Uterus (tissue), 4 donors: ENCODE results near the gene ABHD15. TPM values are rescaled to one million over a fixed set of nuclear protein-coding genes. Genes with fewer than 3 reads are reported as not detected.

Source experiments
- DNase-seq, 2 donors: peaks; one replicate each; pipeline ENCODE4 v3.0.0-alpha.2; 2019 to 2020
- H3K27ac ChIP-seq, 2 donors: fragments of 200-600 bp; sonication (generic); 1 replicate in 1 of 2; 2 replicates in 1 of 2; pipeline ENCODE4 v1.5.1; 2016 to 2018
- H3K27me3 ChIP-seq, 2 donors: fragments of 200-600 bp; sonication (generic); one replicate each; pipeline ENCODE4 v1.5.1; 2018 to 2019; ENCODE audit warnings: control low read depth in 1 of 2
- H3K36me3 ChIP-seq, 2 donors: fragments of 200-600 bp; sonication (generic); one replicate each; pipeline ENCODE4 v1.5.1; 2019; ENCODE audit warnings: control low read depth in 1 of 2
- H3K4me1 ChIP-seq, 2 donors: fragments of 200-600 bp; sonication (generic); one replicate each; pipeline ENCODE4 v1.5.1; 2018 to 2019; ENCODE audit warnings: control low read depth in 1 of 2
- H3K4me3 ChIP-seq, 2 donors: fragments of 200-600 bp; sonication (generic); 1 replicate in 1 of 2; 2 replicates in 1 of 2; pipeline ENCODE4 v1.5.1; 2018 to 2019; ENCODE audit warnings: mild to moderate bottlenecking in 1 of 2
- H3K9me3 ChIP-seq, 2 donors: fragments of 200-600 bp; sonication (generic); one replicate each; pipeline ENCODE4 v1.5.1; 2019; ENCODE audit warnings: control low read depth in 1 of 2
- CTCF ChIP-seq, 4 experiments: fragments of 200-600 bp in 2 of 4; fragments of 450-650 bp in 2 of 4; sonication (generic) in 2 of 4; IDR thresholded peaks; one replicate each; pipeline ENCODE4 v1.5.1; 2016 to 2019; ENCODE audit warnings: antibody characterized with exemption in 4 of 4, mild to moderate bottlenecking in 2 of 4, moderate library complexity in 1 of 4
- POLR2A ChIP-seq, 2 donors: fragments of 450-650 bp; IDR thresholded peaks; one replicate each; pipeline ENCODE4 v1.6.1; 2016; ENCODE audit warnings: antibody characterized with exemption in 2 of 2, mild to moderate bottlenecking in 1 of 2, moderate library complexity in 1 of 2
- intact Hi-C: fragments of 100-400 bp; cut with DNase I; formaldehyde crosslinking; loops from one replicate; pipeline ENCODE4 v1.15.1; 2023; ENCODE audit warnings: low total_unique reads
- total RNA-seq, 4 donors: library from RNA; depleted of rRNA in 3 of 4; stranded (reverse); fragments of >200 nt in 3 of 4; gene quantifications; one replicate each; pipeline versions ENCODE4 v1.1.0 to v1.2.4, GENCODE V29; 2014 to 2023
- donor health status: DM: yes; HTN: yes; CAD: no.

ABHD15 gene
- total RNA-seq, 4 donors from 2014 or later = 0.26 to 11.4 (median 4.4) TPM

DNA sequence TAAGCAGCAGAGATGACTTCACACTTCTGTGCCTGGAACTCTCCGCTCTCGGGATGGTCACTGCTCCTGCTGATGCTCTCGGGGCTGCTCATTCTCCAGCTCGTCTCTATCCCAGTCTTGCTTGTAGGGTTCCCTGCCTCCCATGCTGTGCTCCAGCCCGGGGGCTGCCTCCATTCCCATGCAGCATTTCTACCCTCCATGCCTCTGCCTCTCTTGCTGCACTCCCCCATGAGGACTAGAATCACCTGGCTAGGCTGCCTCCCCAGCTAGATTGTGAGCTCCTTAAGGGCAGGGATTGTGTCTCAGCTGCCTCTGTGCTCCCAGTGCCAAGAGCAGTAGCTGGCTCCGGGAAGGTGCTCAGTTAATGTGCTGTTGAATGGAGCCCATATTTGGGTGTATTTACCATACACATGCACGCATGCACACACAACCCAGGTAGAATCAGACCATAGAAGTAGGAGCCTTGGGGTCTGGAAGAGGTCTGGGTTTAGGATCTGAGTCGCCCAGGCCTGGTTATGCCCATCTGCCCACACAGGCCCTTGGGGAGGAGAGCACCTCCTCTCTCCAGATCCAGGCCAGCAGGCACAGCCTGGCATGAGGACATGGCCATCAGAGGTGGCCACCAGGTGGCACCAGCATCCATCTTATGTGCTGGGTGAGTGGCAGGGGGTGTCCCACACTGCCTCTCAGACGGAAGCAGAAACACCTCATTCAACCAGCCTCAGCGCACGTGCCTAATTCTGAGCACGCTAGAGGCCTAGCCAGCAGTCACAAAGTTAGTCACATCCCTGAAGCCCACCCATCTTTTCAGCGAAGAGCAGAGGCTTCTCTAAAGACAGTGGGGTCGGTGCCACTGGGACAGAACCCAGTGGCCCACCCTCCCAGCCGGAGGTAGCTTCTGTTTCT is 13.3 kb upstream of the ABHD15 start:
- H3K4me1 ChIP-seq = peaks cover 3 to 10% of the 10 kb centered on the region in 2 donors
- peak; percentile 83 for DNase-seq
- H3K4me3 ChIP-seq = no peak overlapping the region
- H3K27me3 ChIP-seq = no peaks in the 10 kb centered on the region
- no peaks in the 10 kb centered on the region for H3K36me3 ChIP-seq
- H3K9me3 ChIP-seq = no peaks in the 10 kb centered on the region
- intact Hi-C loops = no loop called here
- TF ChIP-seq POLR2A (IDR thresholded peaks at IDR 0.05) (peak in 1 of 2 donors; percentile 20), CTCF (IDR thresholded peaks at IDR 0.05) (peak; percentile 80 to 95 (median 91))
- peak overlapping the region in 1 of 2 donors; percentile 10 for H3K27ac ChIP-seq

GRCh38 chr17:29578626-29579485 is 12.0 kb upstream of the ABHD15 start:
- TF ChIP-seq CTCF (IDR thresholded peaks at IDR 0.05) = no peak
- no peak for TF ChIP-seq POLR2A (IDR thresholded peaks at IDR 0.05)
- no peak for DNase-seq
- peak overlapping the region in 1 of 2 donors; percentile 63 for H3K27ac ChIP-seq
- H3K4me3 ChIP-seq = no peak overlapping the region
- H3K4me1 ChIP-seq = peaks cover 3 to 10% of the 10 kb centered on the region in 2 donors
- intact Hi-C loops = no loop called here
- H3K36me3 ChIP-seq = no peaks in the 10 kb centered on the region
- no peaks in the 10 kb centered on the region for H3K9me3 ChIP-seq
- no peaks in the 10 kb centered on the region for H3K27me3 ChIP-seq

- peaks cover 3 to 17% of the 10 kb centered on the region in 2 donors for H3K4me1 ChIP-seq
- DNase-seq = peak; percentile 43 to 70
- no peaks in the 10 kb centered on the region for H3K27me3 ChIP-seq
- no peak overlapping the region for H3K4me3 ChIP-seq
- intact Hi-C loops = no loop called here
- H3K36me3 ChIP-seq = no peaks in the 10 kb centered on the region
- TF ChIP-seq CTCF (IDR thresholded peaks at IDR 0.05) (no peak), POLR2A (IDR thresholded peaks at IDR 0.05) (no peak)
- peak overlapping the region; percentile 49 to 63 for H3K27ac ChIP-seq
- no peaks in the 10 kb centered on the region for H3K9me3 ChIP-seq
Measured at GRCh38 chr17:29577385-29578211, 10.8 kb upstream of the ABHD15 start.

DNA sequence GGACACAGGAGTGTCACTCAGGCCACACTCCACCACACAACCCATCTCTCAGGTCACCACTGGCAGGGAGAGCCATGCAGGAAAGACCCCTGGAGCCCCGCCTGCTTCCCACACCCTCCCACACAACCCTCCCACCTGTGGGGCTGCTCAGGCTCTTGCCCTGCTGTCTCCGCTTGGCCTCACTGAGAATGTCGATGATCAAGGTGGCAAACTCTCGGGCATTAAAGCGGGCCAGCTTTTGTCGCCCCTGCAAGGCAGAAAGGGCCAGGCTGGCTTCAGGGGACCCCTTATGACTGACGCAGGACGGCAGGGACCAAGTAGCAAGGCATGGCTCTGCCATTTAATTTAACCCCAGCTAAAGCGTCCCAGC is 10.1 kb upstream of the ABHD15 start:
- Histone ChIP-seq H3K27ac (peak overlapping the region; percentile 49 to 63), H3K4me3 (no peak overlapping the region), H3K27me3 (no peaks in the 10 kb centered on the region), H3K9me3 (no peaks in the 10 kb centered on the region), H3K36me3 (no peaks in the 10 kb centered on the region), H3K4me1 (peaks cover 5 to 23% of the 10 kb centered on the region in 2 donors)
- intact Hi-C loops = no loop called here
- TF ChIP-seq CTCF (IDR thresholded peaks at IDR 0.05) = no peak
- TF ChIP-seq POLR2A (IDR thresholded peaks at IDR 0.05) = no peak
- DNase-seq = no peak
